ENCODE measurements around the gene D2HGDH.
"Not testable (repeated sequence)": the region's sequence is repeated elsewhere in the genome, so short reads cannot be mapped to it uniquely, and the experiment has no call there.

The D2HGDH gene

DNA sequence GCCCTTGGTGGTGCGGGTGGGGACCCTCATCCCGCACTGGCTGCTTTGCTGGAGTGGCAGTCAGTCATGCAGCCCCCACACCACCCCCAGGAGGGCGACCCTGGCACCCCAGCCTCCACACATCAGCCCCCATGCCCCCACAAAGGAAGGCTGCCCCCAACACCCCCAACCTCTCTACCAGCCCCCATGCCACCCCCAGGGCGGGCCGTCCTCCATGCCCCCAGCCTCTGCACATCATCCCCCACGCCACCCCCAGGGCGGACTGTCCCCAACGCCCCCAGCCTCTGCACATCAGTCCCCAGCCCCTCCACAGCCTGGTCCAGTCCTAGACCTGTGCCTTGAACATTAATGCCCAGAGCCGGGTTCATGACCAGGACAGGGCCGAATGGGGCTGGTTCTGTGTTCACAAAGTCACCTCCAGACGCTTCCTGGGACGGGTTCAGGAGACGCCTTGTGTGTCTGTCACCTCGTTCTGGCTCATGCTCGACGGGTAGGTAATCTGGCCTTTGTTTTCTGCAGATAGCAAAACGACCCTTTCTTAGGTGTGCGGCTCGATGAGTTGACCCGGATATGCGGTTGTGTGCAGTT, 18.4 kb downstream of the D2HGDH start:
- H3K4me1 Mint-ChIP-seq, result no peaks in the 10 kb centered on the region
- no peaks in the 10 kb centered on the region for H3K27me3 Mint-ChIP-seq
- no peaks in the 10 kb centered on the region for H3K9me3 Mint-ChIP-seq
- H3K4me3 Mint-ChIP-seq, result no peak overlapping the region
- no peak overlapping the region for H3K27ac Mint-ChIP-seq
- H3K36me3 Mint-ChIP-seq, result peaks cover 4% of the 10 kb centered on the region

DNA sequence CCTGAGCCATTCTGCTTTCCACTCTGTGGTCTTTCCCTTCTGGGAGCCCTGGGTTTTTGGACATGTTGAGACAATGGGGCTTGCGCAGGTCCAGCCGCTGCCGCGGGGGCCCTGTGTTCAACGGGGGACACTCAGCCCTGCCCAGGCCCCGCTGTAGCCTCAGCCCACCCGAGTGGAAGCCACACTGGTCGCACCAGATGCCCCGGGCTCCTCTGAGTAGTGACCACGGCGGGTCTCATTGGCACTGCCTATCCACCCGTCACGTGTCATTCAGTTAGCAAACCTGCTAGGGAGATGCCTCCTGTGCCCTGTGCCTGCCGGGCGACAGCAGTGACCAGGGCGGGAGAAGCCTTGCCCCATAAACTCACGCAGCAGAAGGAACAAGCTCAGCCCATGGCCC, 19.1 kb downstream of the D2HGDH start:
- Mint-ChIP-seq H3K36me3 (peaks cover 6% of the 10 kb centered on the region), H3K4me3 (no peak overlapping the region), H3K27ac (no peak overlapping the region), H3K9me3 (no peaks in the 10 kb centered on the region), H3K4me1 (no peaks in the 10 kb centered on the region), H3K27me3 (no peaks in the 10 kb centered on the region)

DNA sequence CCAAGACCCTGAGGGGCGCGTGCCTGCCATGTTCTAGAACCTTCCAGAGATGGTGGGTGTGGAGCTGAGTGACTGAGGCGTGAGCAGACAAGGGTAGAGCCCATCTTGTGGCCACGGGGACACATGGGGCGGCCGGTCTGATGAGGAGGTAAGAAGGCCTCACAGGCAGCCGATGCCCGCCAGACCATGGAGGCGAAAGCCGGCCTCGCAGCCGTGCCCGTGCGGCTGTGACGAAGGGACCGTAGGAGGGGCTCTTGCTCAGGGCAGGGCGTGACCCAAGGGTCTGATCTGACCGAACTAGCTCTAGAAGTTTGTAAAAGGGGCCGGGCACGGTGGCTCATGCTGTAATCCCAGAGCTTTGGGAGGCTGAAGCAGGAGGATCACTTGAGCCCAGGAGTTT, 19.6 kb downstream of the D2HGDH start:
- no peak overlapping the region for H3K27ac Mint-ChIP-seq
- H3K4me3 Mint-ChIP-seq, result no peak overlapping the region
- peaks cover 6% of the 10 kb centered on the region for H3K36me3 Mint-ChIP-seq
- H3K4me1 Mint-ChIP-seq, result no peaks in the 10 kb centered on the region
- no peaks in the 10 kb centered on the region for H3K9me3 Mint-ChIP-seq
- no peaks in the 10 kb centered on the region for H3K27me3 Mint-ChIP-seq

DNA sequence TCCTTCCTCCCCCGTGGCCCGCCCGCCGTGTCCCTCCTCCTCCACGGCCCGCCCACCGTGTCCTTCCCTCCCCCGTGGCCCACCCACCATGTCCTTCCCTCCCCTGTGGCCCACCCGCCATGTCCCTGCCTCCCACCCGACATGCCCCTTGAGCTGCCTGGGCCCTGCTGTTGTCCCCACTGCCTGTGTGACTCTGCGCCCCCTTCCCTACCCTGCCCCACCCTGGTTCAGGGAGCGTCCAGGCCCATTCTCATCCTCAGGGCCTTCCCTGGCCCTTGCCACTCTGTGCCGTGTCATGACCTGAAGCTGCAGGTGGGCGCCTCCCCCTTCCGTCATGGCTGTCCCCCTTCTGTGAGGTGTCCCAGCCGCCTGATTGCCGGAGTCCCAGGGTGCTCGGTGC, 20.7 kb downstream of the D2HGDH start:
- no peaks in the 10 kb centered on the region for H3K27me3 Mint-ChIP-seq
- no peak overlapping the region for H3K4me3 Mint-ChIP-seq
- peaks cover 9% of the 10 kb centered on the region for H3K36me3 Mint-ChIP-seq
- no peaks in the 10 kb centered on the region for H3K9me3 Mint-ChIP-seq
- no peak overlapping the region for H3K27ac Mint-ChIP-seq
- H3K4me1 Mint-ChIP-seq, result no peaks in the 10 kb centered on the region

DNA sequence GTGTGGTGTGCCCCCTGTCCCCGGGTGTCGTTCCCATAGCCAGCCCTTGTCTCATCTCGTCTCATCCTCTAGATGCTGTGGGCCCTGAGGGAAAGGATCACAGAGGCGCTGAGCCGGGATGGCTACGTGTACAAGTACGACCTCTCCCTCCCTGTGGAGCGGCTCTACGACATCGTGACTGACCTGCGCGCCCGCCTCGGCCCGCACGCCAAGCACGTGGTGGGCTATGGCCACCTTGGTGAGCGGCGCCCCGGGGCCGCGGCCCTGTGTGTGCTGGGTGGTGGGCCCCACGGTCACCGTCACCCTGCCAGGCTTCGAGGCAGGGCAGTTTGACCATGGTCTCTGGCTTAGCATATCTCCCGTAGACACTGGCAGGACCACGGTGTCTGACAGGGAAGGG, 21.3 kb downstream of the D2HGDH start:
- Mint-ChIP-seq H3K9me3 (no peaks in the 10 kb centered on the region), H3K4me1 (no peaks in the 10 kb centered on the region), H3K27me3 (no peaks in the 10 kb centered on the region), H3K4me3 (no peak overlapping the region), H3K36me3 (peaks cover 10% of the 10 kb centered on the region), H3K27ac (no peak overlapping the region)

DNA sequence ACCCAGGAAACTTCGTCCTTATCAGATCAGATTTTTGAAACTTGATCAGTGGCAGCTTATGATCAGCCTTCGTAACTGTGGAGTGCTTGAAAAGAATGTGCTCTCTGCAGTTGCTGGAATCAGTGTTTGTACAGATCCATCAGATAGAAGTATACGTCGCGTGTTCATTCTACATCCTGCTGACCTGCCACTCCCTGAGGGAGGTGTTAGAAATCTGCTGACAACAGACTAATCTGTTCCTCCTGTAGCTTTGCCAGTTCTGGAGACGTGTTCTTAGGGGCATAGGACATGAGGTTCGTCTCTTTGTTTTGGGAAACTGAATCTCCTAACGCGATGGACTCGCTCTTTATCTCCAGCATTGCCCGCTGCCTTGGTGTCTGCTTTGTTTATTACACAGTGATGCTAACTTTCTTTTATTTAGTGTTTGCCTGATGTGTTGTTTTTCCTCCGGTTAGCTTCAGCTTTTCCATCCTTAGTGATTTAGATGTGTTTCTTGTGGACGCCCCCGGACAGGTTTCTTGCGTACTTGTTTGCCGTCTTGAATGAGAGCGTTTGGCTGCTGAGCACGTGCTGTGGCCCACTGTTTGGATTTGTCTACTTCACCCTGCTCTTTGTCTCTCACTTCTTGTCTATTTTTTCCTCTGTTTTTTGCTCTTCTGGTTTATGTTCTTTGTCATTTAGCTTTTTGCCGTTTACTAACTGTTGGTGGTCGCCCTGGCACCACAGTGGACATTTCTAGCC, 24.8 kb downstream of the D2HGDH start:
- H3K4me3 Mint-ChIP-seq, result no peak overlapping the region
- H3K27ac Mint-ChIP-seq, result no peak overlapping the region
- peaks cover 7% of the 10 kb centered on the region for H3K4me1 Mint-ChIP-seq
- H3K36me3 Mint-ChIP-seq, result peaks cover 15% of the 10 kb centered on the region
- H3K27me3 Mint-ChIP-seq, result no peaks in the 10 kb centered on the region
- H3K9me3 Mint-ChIP-seq, result no peaks in the 10 kb centered on the region

DNA sequence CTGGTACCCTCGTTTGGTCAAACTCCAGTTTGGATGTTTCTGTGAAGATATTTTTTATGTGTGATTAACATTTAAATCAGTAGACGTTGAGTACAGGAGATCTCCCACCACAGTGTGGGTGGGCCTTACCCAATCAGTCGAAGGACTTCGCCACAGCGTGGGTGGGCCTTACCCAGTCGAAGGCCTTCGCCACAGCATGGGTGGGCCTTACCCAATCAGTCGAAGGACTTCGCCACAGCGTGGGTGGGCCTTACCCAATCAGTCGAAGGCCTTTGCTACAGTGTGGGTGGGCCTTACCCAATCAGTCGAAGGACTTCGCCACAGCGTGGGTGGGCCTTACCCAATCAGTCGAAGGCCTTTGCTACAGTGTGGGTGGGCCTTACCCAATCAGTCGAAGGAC, 25.5 kb downstream of the D2HGDH start:
- H3K27ac Mint-ChIP-seq, H3K4me1 Mint-ChIP-seq, H3K4me3 Mint-ChIP-seq: not testable (repeated sequence)

DNA sequence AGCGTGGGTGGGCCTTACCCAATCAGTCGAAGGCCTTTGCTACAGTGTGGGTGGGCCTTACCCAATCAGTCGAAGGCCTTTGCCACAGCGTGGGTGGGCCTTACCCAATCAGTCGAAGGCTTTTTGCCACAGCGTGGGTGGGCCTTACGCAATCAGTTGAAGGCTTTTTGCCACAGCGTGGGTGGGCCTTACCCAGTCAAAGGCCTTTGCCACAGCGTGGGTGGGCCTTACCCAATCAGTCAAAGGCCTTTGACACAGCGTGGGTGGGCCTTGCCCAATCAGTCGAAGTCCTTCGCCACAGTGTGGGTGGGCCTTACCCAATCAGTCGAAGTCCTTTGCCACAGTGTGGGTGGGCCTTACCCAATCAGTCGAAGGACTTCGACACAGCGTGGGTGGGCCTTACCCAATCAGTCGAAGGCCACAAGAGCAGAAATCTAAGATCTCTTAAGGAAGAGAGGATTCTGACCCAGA, 25.9 kb downstream of the D2HGDH start:
- Mint-ChIP-seq H3K27me3 (no peaks in the 10 kb centered on the region), H3K4me1 (peaks cover 7% of the 10 kb centered on the region), H3K9me3 (no peaks in the 10 kb centered on the region), H3K36me3 (peaks cover 15% of the 10 kb centered on the region), H3K4me3 (no peak overlapping the region), H3K27ac (no peak overlapping the region)

More for the DNA sequence above, 25.5 kb downstream of the D2HGDH start:
- H3K36me3 Mint-ChIP-seq, result peaks cover 15% of the 10 kb centered on the region
- not testable (repeated sequence) for H3K9me3 Mint-ChIP-seq, H3K27me3 Mint-ChIP-seq

DNA sequence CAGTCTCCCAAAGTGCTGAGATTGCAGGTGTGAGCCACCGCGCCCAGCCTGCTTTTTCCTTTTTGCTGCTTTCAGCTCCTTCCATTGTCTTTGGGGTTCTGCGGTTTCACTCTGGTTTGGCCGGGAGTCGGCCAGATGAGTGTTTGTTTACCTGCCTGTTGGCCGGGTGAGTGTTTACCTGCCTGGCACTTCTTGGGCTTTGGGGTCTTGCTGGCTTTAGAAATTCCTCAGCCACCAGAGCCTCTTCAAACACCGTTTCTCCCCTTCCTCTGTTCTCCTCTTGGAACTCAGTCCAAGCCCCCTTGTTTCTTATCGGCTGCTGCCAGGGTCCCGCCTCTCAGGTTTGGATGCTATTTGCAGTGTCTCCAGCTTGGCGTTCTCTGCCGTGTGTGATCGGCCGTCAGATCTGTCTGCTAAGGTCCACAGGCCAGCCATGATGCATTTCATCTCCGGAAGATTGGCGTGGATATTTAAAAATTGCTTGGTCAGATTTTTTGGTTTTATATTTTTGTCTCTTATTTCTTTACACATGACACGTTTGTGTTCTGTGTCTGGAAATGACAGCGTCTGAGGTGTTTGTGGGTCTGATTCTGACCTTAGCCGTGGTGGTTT, 28.0 kb downstream of the D2HGDH start:
- H3K4me3 Mint-ChIP-seq, result peak overlapping the region; percentile 65
- no peaks in the 10 kb centered on the region for H3K27me3 Mint-ChIP-seq
- peaks cover 7% of the 10 kb centered on the region for H3K4me1 Mint-ChIP-seq
- no peaks in the 10 kb centered on the region for H3K9me3 Mint-ChIP-seq
- peak overlapping the region; percentile 74 for H3K27ac Mint-ChIP-seq
- peaks cover 15% of the 10 kb centered on the region for H3K36me3 Mint-ChIP-seq

DNA sequence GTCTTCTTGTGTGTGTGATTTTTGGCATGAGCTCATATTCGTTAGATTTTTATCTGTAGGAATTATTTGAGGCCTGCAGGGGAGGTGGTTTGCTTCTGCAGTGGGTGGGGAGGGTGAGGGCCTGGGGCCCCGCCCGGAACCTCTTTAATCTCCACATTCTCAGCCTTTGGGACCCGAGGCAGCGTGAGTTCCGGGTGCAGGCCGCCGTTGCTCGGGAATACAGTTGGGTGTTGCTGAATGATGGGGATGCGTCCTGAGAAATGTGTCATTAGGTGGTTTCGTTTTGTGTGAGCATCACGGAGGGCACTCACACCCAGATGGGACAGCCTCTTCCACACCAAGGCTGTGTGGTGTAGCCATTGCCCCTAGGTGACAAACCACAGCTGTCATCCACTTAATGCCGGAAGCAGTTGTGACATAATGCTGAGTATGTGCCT, 28.5 kb downstream of the D2HGDH start:
- Mint-ChIP-seq H3K27ac (peak overlapping the region; percentile 74), H3K4me3 (peak overlapping the region; percentile 65), H3K9me3 (no peaks in the 10 kb centered on the region), H3K4me1 (peaks cover 7% of the 10 kb centered on the region), H3K27me3 (no peaks in the 10 kb centered on the region), H3K36me3 (peaks cover 14% of the 10 kb centered on the region)

DNA sequence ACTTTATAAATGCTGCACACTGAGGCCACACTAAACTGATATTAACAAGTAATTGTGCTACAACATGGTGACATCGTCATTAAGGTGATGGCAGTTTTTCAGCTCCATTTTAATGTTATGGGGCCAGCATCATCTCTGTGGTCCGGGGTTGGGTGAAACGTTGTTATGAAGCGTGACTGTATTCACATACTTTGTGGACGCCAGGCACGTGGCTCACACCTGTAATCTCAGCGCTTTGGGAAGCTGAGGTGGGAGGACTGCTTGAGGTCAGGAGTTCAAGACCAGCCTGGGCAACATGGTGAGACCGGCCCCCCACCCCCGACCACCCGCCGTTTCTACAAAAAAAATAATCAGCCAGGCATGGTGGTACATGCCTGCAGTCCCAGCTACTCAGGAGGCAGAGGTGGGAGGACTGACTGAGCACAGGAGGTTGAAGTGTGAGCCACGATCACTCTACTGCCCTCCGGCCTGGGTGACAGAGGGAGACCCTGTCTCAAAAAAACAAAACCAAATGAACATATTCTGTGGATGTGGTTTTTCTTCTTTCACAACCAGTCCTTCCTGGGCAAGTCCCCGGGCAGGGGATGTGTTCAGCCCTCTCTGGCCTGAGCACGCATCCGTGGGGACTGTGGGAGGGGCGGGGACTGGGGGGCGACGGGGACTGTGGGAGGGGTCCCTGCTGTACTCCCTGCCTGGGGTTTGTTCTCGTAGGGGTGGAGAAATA, 29.3 kb downstream of the D2HGDH start:
- Mint-ChIP-seq H3K4me3 (no peak overlapping the region), H3K4me1 (peaks cover 7% of the 10 kb centered on the region), H3K27me3 (no peaks in the 10 kb centered on the region), H3K27ac (no peak overlapping the region), H3K36me3 (peaks cover 13% of the 10 kb centered on the region), H3K9me3 (no peaks in the 10 kb centered on the region)

DNA sequence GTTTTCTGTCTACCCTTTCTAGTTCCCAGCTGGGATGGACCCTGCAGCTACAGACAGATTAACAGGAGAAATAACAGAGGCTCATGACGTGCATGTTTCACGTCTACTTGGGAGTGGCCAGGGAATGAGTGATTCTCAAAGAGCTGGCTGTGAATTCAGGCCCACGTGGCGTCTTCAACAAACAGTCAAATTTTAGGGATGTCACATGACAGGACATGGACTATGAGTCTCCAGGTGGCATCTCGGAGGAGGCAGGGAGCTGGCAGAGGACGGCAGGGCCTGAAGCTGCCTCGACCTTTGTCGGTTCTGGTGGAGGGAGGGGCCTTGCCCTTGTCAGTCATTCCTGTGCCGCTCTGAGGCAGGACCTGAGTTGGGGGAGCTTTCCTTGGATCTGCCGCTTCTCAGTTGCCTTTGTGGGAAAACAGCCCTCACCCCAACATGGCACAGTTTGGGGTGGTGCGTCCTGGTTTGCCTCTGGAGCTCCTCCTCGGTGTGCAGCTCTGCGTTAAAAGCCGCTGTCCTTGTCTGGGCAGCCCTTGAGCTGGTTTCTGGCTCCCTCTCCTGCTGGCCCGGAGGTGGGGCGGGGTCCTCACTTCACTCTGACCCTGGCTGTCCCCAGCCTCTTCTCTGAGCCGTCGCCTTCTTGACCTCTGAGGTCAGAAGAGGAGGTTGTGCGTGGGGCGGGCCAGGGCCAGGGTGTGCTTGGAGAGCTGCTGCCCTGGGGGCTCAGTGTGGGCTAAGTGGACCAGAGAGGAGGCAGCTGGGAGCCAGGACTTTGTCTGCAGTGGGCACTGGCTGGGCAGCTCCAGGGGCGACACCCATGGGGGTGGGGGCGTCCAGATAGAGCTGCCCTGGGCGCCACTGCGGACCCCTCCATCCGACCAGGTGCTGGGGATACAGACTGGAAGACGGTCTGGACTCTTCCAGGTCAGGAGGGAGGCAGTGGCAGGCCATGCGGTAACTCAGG, 30.1 kb downstream of the D2HGDH start:
- no peak overlapping the region for H3K4me3 Mint-ChIP-seq

DNA sequence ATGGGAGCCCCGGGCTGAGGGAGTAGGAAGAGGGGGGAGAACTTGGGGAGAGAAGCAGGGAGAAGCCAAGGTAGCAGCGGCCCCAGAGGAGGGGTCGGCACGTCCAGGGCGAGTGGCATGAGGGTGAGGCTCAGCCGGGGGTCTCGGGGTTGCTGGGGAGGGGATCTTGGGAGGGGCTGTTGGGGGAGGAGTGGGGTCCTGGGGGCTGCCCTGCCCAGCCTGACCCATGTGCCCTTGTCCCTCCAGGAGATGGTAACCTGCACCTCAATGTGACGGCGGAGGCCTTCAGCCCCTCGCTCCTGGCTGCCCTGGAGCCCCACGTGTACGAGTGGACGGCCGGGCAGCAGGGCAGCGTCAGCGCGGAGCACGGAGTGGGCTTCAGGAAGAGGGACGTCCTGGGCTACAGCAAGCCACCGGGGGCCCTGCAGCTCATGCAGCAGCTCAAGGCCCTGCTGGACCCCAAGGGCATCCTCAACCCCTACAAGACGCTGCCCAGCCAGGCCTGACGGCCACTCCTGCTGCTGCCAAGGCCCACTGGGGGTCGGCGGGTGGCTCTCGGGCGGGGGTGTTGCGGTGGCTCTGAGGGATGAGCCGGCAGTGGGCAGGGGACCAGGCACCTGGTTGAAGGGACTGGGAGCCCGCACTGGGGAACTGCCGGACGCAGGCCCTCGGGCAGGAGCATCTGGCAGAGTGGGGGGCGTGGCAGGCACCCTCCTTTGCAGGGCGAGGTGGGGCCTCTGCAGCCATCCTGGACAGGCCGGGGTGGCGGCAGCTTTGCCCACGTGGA, 33.2 kb downstream of the D2HGDH start:
- no peak overlapping the region for H3K27ac Mint-ChIP-seq
- H3K4me1 Mint-ChIP-seq, result peaks cover 12% of the 10 kb centered on the region
- no peak overlapping the region for H3K4me3 Mint-ChIP-seq
- H3K36me3 Mint-ChIP-seq, result peaks cover 2% of the 10 kb centered on the region
- no peaks in the 10 kb centered on the region for H3K9me3 Mint-ChIP-seq
- no peaks in the 10 kb centered on the region for H3K27me3 Mint-ChIP-seq

More for the DNA sequence above, 30.1 kb downstream of the D2HGDH start:
- H3K9me3 Mint-ChIP-seq, result no peaks in the 10 kb centered on the region
- peaks cover 10% of the 10 kb centered on the region for H3K36me3 Mint-ChIP-seq
- no peak overlapping the region for H3K27ac Mint-ChIP-seq
- H3K27me3 Mint-ChIP-seq, result no peaks in the 10 kb centered on the region
- peaks cover 7% of the 10 kb centered on the region for H3K4me1 Mint-ChIP-seq

DNA sequence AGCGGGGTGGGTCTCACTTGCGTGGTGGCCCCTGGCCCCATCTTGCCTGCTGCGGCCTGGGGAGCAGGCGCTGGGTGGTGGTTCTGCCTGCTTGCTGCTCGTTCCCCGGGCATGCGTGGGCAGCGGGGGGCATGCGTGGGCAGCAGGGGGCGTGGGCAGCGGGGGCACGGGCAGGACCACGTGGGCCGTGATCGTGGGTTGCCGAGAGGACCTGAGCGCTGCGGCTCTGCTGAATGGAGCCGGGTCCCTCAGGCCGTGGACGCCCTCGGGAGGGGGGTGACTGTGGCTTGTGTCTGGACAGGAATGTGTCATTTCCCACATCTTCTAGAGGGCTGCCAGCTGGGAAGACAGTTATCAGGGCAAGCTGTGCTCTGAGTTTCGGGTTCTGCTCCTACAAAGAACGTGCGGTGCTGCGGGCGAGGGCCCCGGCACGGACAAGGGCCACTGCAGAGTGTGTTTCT, 33.9 kb downstream of the D2HGDH start:
- no peaks in the 10 kb centered on the region for H3K36me3 Mint-ChIP-seq
- no peaks in the 10 kb centered on the region for H3K27me3 Mint-ChIP-seq
- H3K27ac Mint-ChIP-seq, result no peak overlapping the region

More for the DNA sequence above, 33.9 kb downstream of the D2HGDH start:
- H3K4me3 Mint-ChIP-seq, result no peak overlapping the region
- H3K4me1 Mint-ChIP-seq, result peaks cover 14% of the 10 kb centered on the region
- H3K9me3 Mint-ChIP-seq, result no peaks in the 10 kb centered on the region
